Placental epithelial cell (primary cell): ENCODE results near the gene CCDC120. TPM values are rescaled to one million over a fixed set of nuclear protein-coding genes. Genes with fewer than 3 reads are reported as not detected.

ENCODE experiments used
- small RNA-seq: library from RNA; depleted of rRNA; stranded (forward); fragments of <200 nt; gene quantifications from one replicate; pipeline ENCODE3, GENCODE V24; 2012
- total RNA-seq: library from RNA; depleted of rRNA; stranded (reverse); fragments of >200 nt; gene quantifications from 2 replicates; pipeline ENCODE4 v1.2.3, GENCODE V29; 2012

CCDC120 gene, protein sequence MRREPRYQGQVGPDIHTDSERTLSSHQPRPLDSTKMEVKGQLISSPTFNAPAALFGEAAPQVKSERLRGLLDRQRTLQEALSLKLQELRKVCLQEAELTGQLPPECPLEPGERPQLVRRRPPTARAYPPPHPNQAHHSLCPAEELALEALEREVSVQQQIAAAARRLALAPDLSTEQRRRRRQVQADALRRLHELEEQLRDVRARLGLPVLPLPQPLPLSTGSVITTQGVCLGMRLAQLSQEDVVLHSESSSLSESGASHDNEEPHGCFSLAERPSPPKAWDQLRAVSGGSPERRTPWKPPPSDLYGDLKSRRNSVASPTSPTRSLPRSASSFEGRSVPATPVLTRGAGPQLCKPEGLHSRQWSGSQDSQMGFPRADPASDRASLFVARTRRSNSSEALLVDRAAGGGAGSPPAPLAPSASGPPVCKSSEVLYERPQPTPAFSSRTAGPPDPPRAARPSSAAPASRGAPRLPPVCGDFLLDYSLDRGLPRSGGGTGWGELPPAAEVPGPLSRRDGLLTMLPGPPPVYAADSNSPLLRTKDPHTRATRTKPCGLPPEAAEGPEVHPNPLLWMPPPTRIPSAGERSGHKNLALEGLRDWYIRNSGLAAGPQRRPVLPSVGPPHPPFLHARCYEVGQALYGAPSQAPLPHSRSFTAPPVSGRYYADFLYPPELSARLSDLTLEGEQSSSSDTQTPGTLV
- total RNA-seq, result 8.2 and 9.3 TPM in 2 replicates

DNA sequence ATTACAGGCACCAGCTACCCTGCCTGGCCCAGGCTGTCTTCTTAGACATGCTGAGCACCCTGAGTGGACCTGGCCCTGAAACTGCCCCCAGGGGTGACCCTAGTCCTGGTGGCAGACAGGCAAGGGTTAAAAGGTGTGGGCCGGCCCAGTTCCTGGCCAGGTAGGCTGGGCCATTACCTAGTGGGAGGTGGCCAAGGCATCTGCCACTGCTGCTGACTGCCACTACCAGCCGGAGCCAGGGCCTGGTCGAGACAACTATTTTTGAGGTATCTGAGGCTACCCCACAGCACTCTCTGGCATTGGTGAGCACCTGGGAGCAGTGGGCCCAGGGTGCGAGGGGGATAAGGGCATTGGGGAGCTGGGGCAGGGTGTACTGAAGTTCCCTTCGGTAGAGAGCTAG lies at the start of gene CCDC120:
TSS of gene CCDC120 (plus strand) at position 206 of the 400 bp plus-strand sequence. CDS start 3,043 bp downstream, outside the sequence.

DNA sequence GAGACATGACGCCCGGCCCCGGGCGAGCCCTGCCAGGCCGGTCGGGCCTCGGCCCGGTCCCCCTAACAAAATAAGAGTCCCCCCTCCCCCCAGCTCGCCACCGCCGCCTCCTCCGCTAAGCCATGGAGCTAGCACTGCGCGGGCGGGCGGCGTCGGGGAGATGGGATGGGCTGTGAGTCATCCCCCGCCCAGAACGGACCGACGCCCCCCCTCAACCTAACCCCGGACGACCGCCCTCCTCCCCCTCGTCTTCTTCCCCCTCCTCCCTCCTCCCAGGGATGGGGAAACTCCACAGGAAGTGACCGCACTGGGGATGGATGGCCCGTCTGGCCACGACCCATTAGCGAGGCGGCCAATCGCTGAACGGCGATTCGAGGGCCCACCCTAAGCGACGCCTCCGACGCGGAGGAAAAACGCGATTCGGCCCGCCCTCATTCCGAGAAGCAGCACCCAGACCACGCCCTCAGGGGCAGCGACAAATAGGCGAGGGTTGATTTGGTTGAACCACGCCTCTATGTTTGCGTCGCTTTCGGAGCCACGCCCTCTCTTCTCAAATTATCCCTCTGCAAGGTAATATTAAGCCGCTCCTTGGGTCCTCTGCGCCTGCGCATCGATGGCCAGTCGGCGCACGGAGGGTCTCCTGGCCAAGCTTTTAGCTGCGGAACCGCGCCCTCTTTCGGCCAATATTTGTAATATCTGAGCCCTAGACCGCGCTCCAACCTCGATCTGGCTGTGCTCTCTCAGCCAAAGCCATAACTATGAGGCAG lies 15.4 kb upstream of the CCDC120 start, which contains the start of gene TFE3:
TSS of gene TFE3 (minus strand) at position 138 of the 767 bp plus-strand sequence. CDS start at position 7, 131 bp downstream.

DNA sequence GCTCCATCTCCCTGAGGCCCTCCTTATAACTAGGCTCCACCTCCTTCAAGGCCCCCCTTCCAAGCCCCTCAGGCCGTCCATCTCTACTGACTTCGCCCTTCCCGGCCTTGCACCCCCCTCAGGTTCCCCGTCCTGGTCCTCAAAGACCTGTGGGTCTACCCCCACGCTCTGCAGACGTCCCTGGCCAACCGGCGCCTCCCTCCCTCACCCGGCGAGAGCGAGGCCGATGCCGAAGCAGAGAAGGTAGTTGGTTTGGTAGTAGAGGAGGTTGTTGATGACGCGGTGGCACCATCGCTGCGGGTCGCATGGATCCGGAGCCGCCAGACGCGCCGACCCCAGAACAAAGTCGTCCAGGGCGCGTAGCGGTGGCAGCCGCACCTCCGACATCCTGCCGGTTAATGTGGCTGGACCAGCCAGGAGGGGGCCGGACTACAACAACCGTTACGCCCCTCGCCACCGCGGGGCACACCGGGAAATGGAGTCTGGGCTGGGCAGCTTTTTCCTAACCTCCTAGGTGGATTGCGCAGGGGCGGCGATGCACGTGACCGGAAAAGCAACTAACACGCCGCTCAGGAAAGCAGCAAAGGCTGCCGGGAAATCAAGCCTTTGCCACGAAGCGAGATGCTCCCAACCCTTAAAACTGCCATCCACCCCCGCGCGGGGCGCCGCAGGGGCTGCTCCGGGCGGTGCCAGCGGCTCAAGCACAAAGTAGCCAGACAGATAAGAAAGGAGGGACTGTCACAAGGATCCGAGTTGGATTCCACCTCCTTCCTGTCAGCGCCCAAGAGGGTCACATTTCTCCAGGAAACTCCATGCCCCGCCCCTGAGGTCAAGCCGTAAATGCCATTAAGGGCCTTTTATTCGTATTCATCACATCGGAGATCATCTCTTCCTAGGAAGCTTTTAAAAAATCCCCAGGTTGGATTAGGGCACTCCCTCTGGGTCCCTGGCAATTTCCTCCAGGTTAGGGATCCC lies 15.1 kb downstream of the CCDC120 start, which contains the start of gene PRAF2:
TSS of gene PRAF2 (minus strand) at position 402 of the 975 bp plus-strand sequence. CDS start at position 387, 15 bp downstream.

DNA sequence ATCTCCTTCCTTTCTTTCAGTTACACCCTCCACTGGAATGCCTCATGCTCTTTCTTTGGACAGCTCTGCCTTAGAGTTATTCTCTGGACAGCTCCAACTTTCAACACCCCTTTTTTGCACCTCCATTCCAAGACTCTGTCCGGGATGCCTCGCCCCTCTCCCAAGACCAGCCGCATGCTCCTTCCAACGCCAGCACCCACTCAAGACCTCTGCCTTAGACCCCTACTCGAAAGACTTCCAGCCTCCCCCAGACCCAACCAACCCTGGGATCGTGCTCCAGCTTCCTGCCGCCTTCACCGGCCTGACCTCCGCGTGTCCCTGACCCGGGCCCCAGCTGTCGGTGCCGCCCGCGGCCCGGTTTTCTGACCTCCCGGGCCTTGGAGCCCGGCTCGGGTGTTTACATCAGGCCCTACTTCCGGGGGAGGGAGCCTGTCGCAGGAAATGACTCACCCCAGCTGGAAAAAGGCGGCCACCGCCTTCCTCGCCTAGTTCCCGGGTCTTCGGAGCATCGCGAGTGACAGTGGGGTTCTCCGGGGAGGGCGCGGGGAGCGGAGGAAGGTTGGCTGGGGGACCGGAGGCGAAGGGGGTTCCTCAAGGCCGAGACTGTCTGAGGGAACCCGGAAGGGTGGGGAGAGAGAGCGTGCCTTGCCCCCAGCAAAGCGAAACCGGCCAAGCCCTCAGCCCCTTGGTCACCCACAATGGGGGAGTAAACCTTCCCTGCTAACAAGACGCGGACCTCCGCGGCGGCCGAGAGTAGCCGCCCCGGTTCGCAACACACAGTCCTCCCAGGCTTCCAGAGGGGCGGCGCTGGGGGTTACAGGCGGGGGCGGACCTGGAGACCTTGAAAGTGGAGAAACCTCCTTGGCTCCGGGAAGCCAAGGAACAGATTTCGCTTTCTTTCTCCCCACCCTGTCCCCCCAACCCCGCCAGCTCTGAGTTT lies 21.0 kb downstream of the CCDC120 start, which contains the start of gene WDR45:
TSS of gene WDR45 (minus strand) at position 399 of the 940 bp plus-strand sequence. CDS start 1,792 bp downstream, outside the sequence.

Small RNAs within 50 kb of the gene (small RNA-seq; reads per million reads assigned to genes)
- not detected for gene RNU4-52P

Other genes starting within 250 kb of the CCDC120 start
- gene ERAS, start 232.5 kb upstream of the CCDC120 start, total RNA-seq, result not detected in 2 replicates
- 13.1 and 27.1 TPM in 2 replicates for gene PCSK1N, start 223.4 kb upstream of the CCDC120 start, total RNA-seq
- 58.8 and 60.9 TPM in 2 replicates for gene TIMM17B, start 161.2 kb upstream of the CCDC120 start, total RNA-seq
- 47.9 and 62.4 TPM in 2 replicates for gene PQBP1, start 161.1 kb upstream of the CCDC120 start, total RNA-seq
- 20.8 and 35.4 TPM in 2 replicates for gene SLC35A2, start 147.4 kb upstream of the CCDC120 start, total RNA-seq
- 5.9 and 8.5 TPM in 2 replicates for gene PIM2, start 140.0 kb upstream of the CCDC120 start, total RNA-seq
- gene OTUD5, start 101.4 kb upstream of the CCDC120 start, total RNA-seq, result 34.5 and 40.6 TPM in 2 replicates
- gene KCND1, start 87.2 kb upstream of the CCDC120 start, total RNA-seq, result 0.11 and 0.39 TPM in 2 replicates
- gene GRIPAP1, start 56.7 kb upstream of the CCDC120 start, total RNA-seq, result 13.3 and 15.3 TPM in 2 replicates
- 55.4 and 62.0 TPM in 2 replicates for gene TFE3, start 15.6 kb upstream of the CCDC120 start, total RNA-seq
- gene PRAF2, start 15.0 kb downstream of the CCDC120 start, total RNA-seq, result 19.0 and 19.2 TPM in 2 replicates
- 56.1 and 61.8 TPM in 2 replicates for gene WDR45, start 20.9 kb downstream of the CCDC120 start, total RNA-seq
- gene GPKOW, start 64.7 kb downstream of the CCDC120 start, total RNA-seq, result 13.3 and 13.9 TPM in 2 replicates
- gene MAGIX, start 103.8 kb downstream of the CCDC120 start, total RNA-seq, result 16.3 and 21.6 TPM in 2 replicates
- gene PLP2, start 112.9 kb downstream of the CCDC120 start, total RNA-seq, result 35.3 and 60.5 TPM in 2 replicates
- 11.4 and 14.3 TPM in 2 replicates for gene PRICKLE3, start 127.4 kb downstream of the CCDC120 start, total RNA-seq
- gene SYP, start 141.2 kb downstream of the CCDC120 start, total RNA-seq, result under 0.01 TPM in 1 of 2 replicates, not detected in the other
- not detected in 2 replicates for gene CACNA1F, start 174.3 kb downstream of the CCDC120 start, total RNA-seq
- gene CCDC22, start 176.5 kb downstream of the CCDC120 start, total RNA-seq, result 10.6 and 19.6 TPM in 2 replicates
- gene FOXP3, start 205.7 kb downstream of the CCDC120 start, total RNA-seq, result 0.54 TPM in 1 of 2 replicates, not detected in the other
- gene PPP1R3F, start 210.8 kb downstream of the CCDC120 start, total RNA-seq, result 6.3 and 12.6 TPM in 2 replicates
- not detected in 2 replicates for gene GAGE10, start 244.6 kb downstream of the CCDC120 start, total RNA-seq